Endothelial cell (in vitro differentiated cells): Measurements from ENCODE around the gene SAMD4A. TPM values are rescaled to one million over a fixed set of nuclear protein-coding genes. Genes with fewer than 3 reads are reported as not detected.

ENCODE experiments used
- DNase-seq: peaks from one replicate; pipeline ENCODE4 v3.0.0; 2021; ENCODE audit warnings: low spot score
- H3K27ac Mint-ChIP-seq: one replicate; pipeline ENCODE4 v1.8.0; 2021; ENCODE audit warnings: mixed read lengths, inconsistent platforms; ENCODE audit not compliant: unreplicated experiment
- H3K27me3 Mint-ChIP-seq: one replicate; pipeline ENCODE4 v1.8.0; 2021; ENCODE audit warnings: mild to moderate bottlenecking, moderate library complexity, mixed read lengths, inconsistent platforms; ENCODE audit not compliant: unreplicated experiment
- H3K36me3 Mint-ChIP-seq: one replicate; pipeline ENCODE4 v1.8.0; 2021; ENCODE audit warnings: mild to moderate bottlenecking, low read depth, mixed read lengths, inconsistent platforms; ENCODE audit not compliant: unreplicated experiment
- H3K4me1 Mint-ChIP-seq: one replicate; pipeline ENCODE4 v1.8.0; 2021; ENCODE audit warnings: mild to moderate bottlenecking, mixed read lengths, inconsistent platforms; ENCODE audit not compliant: unreplicated experiment
- H3K4me3 Mint-ChIP-seq: one replicate; pipeline ENCODE4 v1.8.0; 2021; ENCODE audit warnings: mild to moderate bottlenecking, mixed read lengths, inconsistent platforms; ENCODE audit not compliant: unreplicated experiment
- H3K9me3 Mint-ChIP-seq: one replicate; pipeline ENCODE4 v1.8.0; 2021; ENCODE audit warnings: mixed read lengths, inconsistent platforms; ENCODE audit not compliant: unreplicated experiment
- CTCF ChIP-seq: fragments of 200-600 bp; sonication (generic); IDR thresholded peaks from one replicate; pipeline ENCODE4 v1.5.0; 2021; ENCODE audit warnings: antibody characterized with exemption; ENCODE audit not compliant: unreplicated experiment
- total RNA-seq: library from RNA; stranded (reverse); fragmentation: NEBNext Ultra II Directional; extraction: Animal tissue kit (Norgen Biotek cat#: 25700); gene quantifications from one replicate; pipeline ENCODE4 v1.2.1, GENCODE V29; 2021; ENCODE audit not compliant: unreplicated experiment

The SAMD4A gene
- total RNA-seq, 1 donor from 2014 or later: 9.2 TPM

GRCh38 chr14:54584097-54584496 lies 17.2 kb downstream of the SAMD4A start:
- Mint-ChIP-seq H3K27me3 (no peaks in the 10 kb centered on the region), H3K36me3 (no peaks in the 10 kb centered on the region), H3K27ac (no peak overlapping the region), H3K9me3 (no peaks in the 10 kb centered on the region), H3K4me1 (no peaks in the 10 kb centered on the region), H3K4me3 (no peak overlapping the region)
- TF ChIP-seq CTCF: no peak
- no peak for DNase-seq

GRCh38 chr14:54585214-54585613 lies 18.3 kb downstream of the SAMD4A start:
- Mint-ChIP-seq H3K27ac (no peak overlapping the region), H3K27me3 (no peaks in the 10 kb centered on the region), H3K4me1 (no peaks in the 10 kb centered on the region), H3K4me3 (no peak overlapping the region), H3K9me3 (no peaks in the 10 kb centered on the region), H3K36me3 (no peaks in the 10 kb centered on the region)
- TF ChIP-seq CTCF: no peak
- DNase-seq: no peak

- Mint-ChIP-seq H3K4me3 (no peak overlapping the region), H3K36me3 (no peaks in the 10 kb centered on the region), H3K27me3 (no peaks in the 10 kb centered on the region), H3K27ac (no peak overlapping the region), H3K4me1 (peaks cover 8% of the 10 kb centered on the region), H3K9me3 (no peaks in the 10 kb centered on the region)
- no peak for TF ChIP-seq CTCF
- DNase-seq: no peak
Observed at GRCh38 chr14:54589076-54589475, 22.1 kb downstream of the SAMD4A start.

GRCh38 chr14:54589843-54590242 lies 22.9 kb downstream of the SAMD4A start:
- no peak overlapping the region for H3K4me3 Mint-ChIP-seq
- no peak for DNase-seq
- no peaks in the 10 kb centered on the region for H3K27me3 Mint-ChIP-seq
- no peaks in the 10 kb centered on the region for H3K9me3 Mint-ChIP-seq
- no peak for TF ChIP-seq CTCF
- H3K27ac Mint-ChIP-seq: no peak overlapping the region
- peaks cover 8% of the 10 kb centered on the region for H3K4me1 Mint-ChIP-seq
- H3K36me3 Mint-ChIP-seq: no peaks in the 10 kb centered on the region

GRCh38 chr14:54590481-54590880 lies 23.6 kb downstream of the SAMD4A start:
- TF ChIP-seq CTCF: no peak
- no peak for DNase-seq
- peaks cover 8% of the 10 kb centered on the region for H3K4me1 Mint-ChIP-seq
- no peaks in the 10 kb centered on the region for H3K27me3 Mint-ChIP-seq
- H3K4me3 Mint-ChIP-seq: no peak overlapping the region
- no peak overlapping the region for H3K27ac Mint-ChIP-seq
- H3K36me3 Mint-ChIP-seq: no peaks in the 10 kb centered on the region
- no peaks in the 10 kb centered on the region for H3K9me3 Mint-ChIP-seq
